Duodenal mucosa (tissue), 2 donors: ENCODE results near the gene CDH12.

Experiments
- H3K27ac ChIP-seq: one replicate; pipeline ENCODE4 v1.7.0; 2013; ENCODE audit warnings: low read depth, low read length
- H3K27me3 ChIP-seq, 2 donors: one replicate each; pipeline ENCODE4 v1.7.0; 2013; ENCODE audit warnings: low read length in 2 of 2, control low read depth in 1 of 2; ENCODE audit not compliant: insufficient read depth in 2 of 2, control insufficient read depth in 1 of 2
- H3K36me3 ChIP-seq, 2 donors: one replicate each; pipeline ENCODE4 v1.7.0; 2013; ENCODE audit warnings: low read length in 2 of 2, control low read depth in 1 of 2; ENCODE audit not compliant: insufficient read depth in 2 of 2, control insufficient read depth in 1 of 2
- H3K4me1 ChIP-seq, 2 donors: one replicate each; pipeline ENCODE4 v1.7.0; 2013; ENCODE audit warnings: low read length in 2 of 2, control low read depth in 1 of 2; ENCODE audit not compliant: insufficient read depth in 2 of 2, control insufficient read depth in 1 of 2
- H3K4me3 ChIP-seq, 2 donors: one replicate each; pipeline ENCODE4 v1.7.0; 2013; ENCODE audit warnings: low read length in 2 of 2, low read depth in 1 of 2
- H3K9ac ChIP-seq, 2 donors: one replicate each; pipeline ENCODE4 v1.7.0; 2013; ENCODE audit warnings: low read length in 2 of 2, low read depth in 1 of 2
- H3K9me3 ChIP-seq, 2 donors: one replicate each; pipeline ENCODE4 v1.7.0; 2013; ENCODE audit warnings: low read length in 2 of 2, control low read depth in 1 of 2; ENCODE audit not compliant: control insufficient read depth in 1 of 2

The CDH12 gene

GRCh38 chr5:21862986-21863385 lies 990.2 kb downstream of the CDH12 start:
- Histone ChIP-seq H3K9ac (no peak overlapping the region), H3K36me3 (no peaks in the 10 kb centered on the region), H3K4me1 (no peaks in the 10 kb centered on the region), H3K9me3 (no peaks in the 10 kb centered on the region), H3K27ac (no peak overlapping the region), H3K4me3 (no peak overlapping the region), H3K27me3 (no peaks in the 10 kb centered on the region)

- Histone ChIP-seq H3K27me3 (no peaks in the 10 kb centered on the region), H3K36me3 (no peaks in the 10 kb centered on the region), H3K9me3 (no peaks in the 10 kb centered on the region), H3K4me3 (no peak overlapping the region), H3K4me1 (no peaks in the 10 kb centered on the region), H3K9ac (no peak overlapping the region), H3K27ac (no peak overlapping the region)
Measured at GRCh38 chr5:21858441-21858840, 994.7 kb downstream of the CDH12 start.

- Histone ChIP-seq H3K9ac (no peak overlapping the region), H3K4me3 (no peak overlapping the region), H3K27me3 (no peaks in the 10 kb centered on the region), H3K27ac (no peak overlapping the region), H3K9me3 (no peaks in the 10 kb centered on the region), H3K36me3 (no peaks in the 10 kb centered on the region), H3K4me1 (no peaks in the 10 kb centered on the region)
Measured at GRCh38 chr5:21856987-21857386, 996.2 kb downstream of the CDH12 start.

- Histone ChIP-seq H3K36me3 (no peaks in the 10 kb centered on the region), H3K4me3 (no peak overlapping the region), H3K27me3 (no peaks in the 10 kb centered on the region), H3K4me1 (no peaks in the 10 kb centered on the region), H3K27ac (no peak overlapping the region), H3K9ac (no peak overlapping the region), H3K9me3 (peaks cover 0 to 5% of the 10 kb centered on the region in 2 donors)
Measured at GRCh38 chr5:21847300-21847699, 1005.8 kb downstream of the CDH12 start.

GRCh38 chr5:21844960-21845359 lies 1008.2 kb downstream of the CDH12 start:
- Histone ChIP-seq H3K4me1 (no peaks in the 10 kb centered on the region), H3K4me3 (no peak overlapping the region), H3K9ac (no peak overlapping the region), H3K27me3 (no peaks in the 10 kb centered on the region), H3K9me3 (peaks cover 0 to 5% of the 10 kb centered on the region in 2 donors), H3K27ac (no peak overlapping the region), H3K36me3 (no peaks in the 10 kb centered on the region)

GRCh38 chr5:21834863-21835262 lies 1018.3 kb downstream of the CDH12 start:
- H3K36me3 ChIP-seq: no peaks in the 10 kb centered on the region
- no peaks in the 10 kb centered on the region for H3K4me1 ChIP-seq
- H3K9ac ChIP-seq: no peak overlapping the region
- H3K4me3 ChIP-seq: no peak overlapping the region
- H3K27me3 ChIP-seq: no peaks in the 10 kb centered on the region
- H3K27ac ChIP-seq: no peak overlapping the region
- H3K9me3 ChIP-seq: peaks cover 0 to 2% of the 10 kb centered on the region in 2 donors

GRCh38 chr5:21831145-21831787 lies 1021.9 kb downstream of the CDH12 start:
- H3K27ac ChIP-seq: no peak overlapping the region
- no peaks in the 10 kb centered on the region for H3K36me3 ChIP-seq
- H3K4me3 ChIP-seq: no peak overlapping the region
- H3K4me1 ChIP-seq: no peaks in the 10 kb centered on the region
- no peaks in the 10 kb centered on the region for H3K9me3 ChIP-seq
- H3K27me3 ChIP-seq: no peaks in the 10 kb centered on the region
- no peak overlapping the region for H3K9ac ChIP-seq

GRCh38 chr5:21826884-21827283 lies 1026.3 kb downstream of the CDH12 start:
- no peaks in the 10 kb centered on the region for H3K27me3 ChIP-seq
- no peak overlapping the region for H3K4me3 ChIP-seq
- no peaks in the 10 kb centered on the region for H3K4me1 ChIP-seq
- no peaks in the 10 kb centered on the region for H3K9me3 ChIP-seq
- no peak overlapping the region for H3K27ac ChIP-seq
- H3K9ac ChIP-seq: no peak overlapping the region
- H3K36me3 ChIP-seq: no peaks in the 10 kb centered on the region

- H3K9ac ChIP-seq: no peak overlapping the region
- H3K36me3 ChIP-seq: no peaks in the 10 kb centered on the region
- no peak overlapping the region for H3K4me3 ChIP-seq
- no peaks in the 10 kb centered on the region for H3K9me3 ChIP-seq
- no peaks in the 10 kb centered on the region for H3K27me3 ChIP-seq
- H3K27ac ChIP-seq: no peak overlapping the region
- no peaks in the 10 kb centered on the region for H3K4me1 ChIP-seq
Measured at GRCh38 chr5:21823588-21823987, 1029.6 kb downstream of the CDH12 start.

- Histone ChIP-seq H3K27me3 (no peaks in the 10 kb centered on the region), H3K36me3 (no peaks in the 10 kb centered on the region), H3K9me3 (no peaks in the 10 kb centered on the region), H3K9ac (no peak overlapping the region), H3K27ac (no peak overlapping the region), H3K4me1 (no peaks in the 10 kb centered on the region), H3K4me3 (no peak overlapping the region)
Measured at GRCh38 chr5:21823076-21823574, 1030.0 kb downstream of the CDH12 start.
